H9 (cell line): ENCODE measurements around the gene TUFT1. TPM values are rescaled to one million over a fixed set of nuclear protein-coding genes. Genes with fewer than 3 reads are reported as not detected.

ENCODE experiments used
- DNase-seq: peaks from one replicate; pipeline ENCODE4 v3.0.0-alpha.2; 2017
- H2AFZ ChIP-seq: one replicate; pipeline ENCODE4 v1.6.1; 2013; ENCODE audit warnings: mild to moderate bottlenecking, low read length, control low read depth, moderate library complexity
- H2AK5ac ChIP-seq: 2 replicates; pipeline ENCODE4 v1.6.1; 2013; ENCODE audit warnings: low read length, control low read depth, mixed read lengths; ENCODE audit not compliant: insufficient read length
- H2BK120ac ChIP-seq: one replicate; pipeline ENCODE4 v1.6.1; 2013; ENCODE audit warnings: low read depth, mild to moderate bottlenecking, low read length, control low read depth, inconsistent platforms; ENCODE audit not compliant: poor library complexity, severe bottlenecking
- H2BK12ac ChIP-seq: 2 replicates; pipeline ENCODE4 v1.6.1; 2013; ENCODE audit warnings: low read length, control low read depth, mixed read lengths, low read depth; ENCODE audit not compliant: insufficient read length
- H2BK15ac ChIP-seq: 2 replicates; pipeline ENCODE4 v1.6.1; 2013; ENCODE audit warnings: low read depth, low read length, control low read depth
- H2BK20ac ChIP-seq: one replicate; pipeline ENCODE4 v1.6.1; 2013; ENCODE audit warnings: low read depth, mild to moderate bottlenecking, low read length, control low read depth, inconsistent platforms; ENCODE audit not compliant: poor library complexity, severe bottlenecking
- H2BK5ac ChIP-seq: 2 replicates; pipeline ENCODE4 v1.6.1; 2013; ENCODE audit warnings: low read length, control low read depth, mixed read lengths; ENCODE audit not compliant: insufficient read length
- H3K14ac ChIP-seq: 2 replicates; pipeline ENCODE4 v1.6.1; 2013; ENCODE audit warnings: low read length, control low read depth; ENCODE audit not compliant: insufficient read depth
- H3K18ac ChIP-seq: 2 replicates; pipeline ENCODE4 v1.6.1; 2013; ENCODE audit warnings: low read depth, mild to moderate bottlenecking, mixed read lengths, low read length, control low read depth; ENCODE audit not compliant: insufficient read length
- H3K23ac ChIP-seq: 2 replicates; pipeline ENCODE4 v1.6.1; 2013; ENCODE audit warnings: low read length, control low read depth, mixed read lengths, low read depth; ENCODE audit not compliant: insufficient read length
- H3K23me2 ChIP-seq: 2 replicates; pipeline ENCODE4 v1.6.1; 2013; ENCODE audit warnings: low read depth, mild to moderate bottlenecking, mixed read lengths, low read length, control low read depth; ENCODE audit not compliant: insufficient read length, poor library complexity, severe bottlenecking
- H3K27ac ChIP-seq: 2 replicates; pipeline ENCODE4 v1.5.1; 2013; ENCODE audit warnings: low read length, control low read depth, mixed read lengths, low read depth; ENCODE audit not compliant: insufficient read length
- H3K27me3 ChIP-seq: 2 replicates; pipeline ENCODE4 v1.6.1; 2013; ENCODE audit warnings: low read length, control low read depth, inconsistent platforms; ENCODE audit not compliant: insufficient read depth
- H3K4ac ChIP-seq: 2 replicates; pipeline ENCODE4 v1.6.1; 2013; ENCODE audit warnings: low read depth, mild to moderate bottlenecking, control low read depth, inconsistent platforms, low read length, moderate library complexity
- H3K4me1 ChIP-seq: 2 replicates; pipeline ENCODE4 v1.6.1; 2013; ENCODE audit warnings: low read length, control low read depth, inconsistent platforms; ENCODE audit not compliant: insufficient read depth
- H3K4me2 ChIP-seq: 2 replicates; pipeline ENCODE4 v1.6.1; 2013; ENCODE audit warnings: low read length, control low read depth, mixed read lengths; ENCODE audit not compliant: insufficient read length, insufficient read depth
- H3K56ac ChIP-seq: 2 replicates; pipeline ENCODE4 v1.6.1; 2013; ENCODE audit warnings: low read depth, mild to moderate bottlenecking, mixed read lengths, low read length, control low read depth; ENCODE audit not compliant: insufficient read length
- H3K79me1 ChIP-seq: 2 replicates; pipeline ENCODE4 v1.6.1; 2013; ENCODE audit warnings: low read depth, mild to moderate bottlenecking, moderate library complexity, low read length, control low read depth, inconsistent platforms; ENCODE audit not compliant: insufficient read depth, poor library complexity, severe bottlenecking
- H3K79me2 ChIP-seq: 2 replicates; pipeline ENCODE4 v1.6.1; 2013; ENCODE audit warnings: low read length, control low read depth, inconsistent platforms; ENCODE audit not compliant: insufficient read depth
- H3K9ac ChIP-seq: 2 replicates; pipeline ENCODE4 v1.6.1; 2013; ENCODE audit warnings: low read length, control low read depth, mixed read lengths; ENCODE audit not compliant: insufficient read length; ENCODE audit errors: extremely low read depth
- H3K9me3 ChIP-seq: one replicate; pipeline ENCODE4 v1.6.1; 2013; ENCODE audit warnings: low read depth, low read length, inconsistent platforms; ENCODE audit not compliant: control insufficient read depth
- H3T11ph ChIP-seq: one replicate; pipeline ENCODE4 v1.6.1; 2013; ENCODE audit warnings: mild to moderate bottlenecking, low read length, control low read depth, inconsistent platforms
- H4K20me1 ChIP-seq: one replicate; pipeline ENCODE4 v1.6.1; 2013; ENCODE audit not compliant: control insufficient read depth, insufficient read length, insufficient read depth
- H4K5ac ChIP-seq: 2 replicates; pipeline ENCODE4 v1.6.1; 2013; ENCODE audit warnings: low read depth, mild to moderate bottlenecking, mixed read lengths, low read length, control low read depth; ENCODE audit not compliant: insufficient read length
- H4K8ac ChIP-seq: replicated peaks from 2 replicates; pipeline ENCODE4 v1.6.1; 2013; ENCODE audit warnings: low read length, control low read depth, mixed read lengths, low read depth; ENCODE audit not compliant: insufficient read length
- H4K91ac ChIP-seq: 2 replicates; pipeline ENCODE4 v1.6.1; 2013; ENCODE audit warnings: low read depth, mild to moderate bottlenecking, moderate library complexity, mixed read lengths, low read length, control low read depth; ENCODE audit not compliant: insufficient read length
- H3K27ac Mint-ChIP-seq, 3 experiments: 2 replicates in 2 of 3; 3 replicates in 1 of 3; pipeline ENCODE4 v1.8.0; 2020 to 2021; ENCODE audit warnings: mixed read lengths in 3 of 3, mild to moderate bottlenecking in 1 of 3, moderate library complexity in 1 of 3
- H3K27me3 Mint-ChIP-seq: 2 replicates; pipeline ENCODE4 v1.8.0; 2021; ENCODE audit warnings: low read depth, mild to moderate bottlenecking, moderate library complexity, mixed read lengths
- H3K36me3 Mint-ChIP-seq, 3 experiments: 2 replicates in 2 of 3; 3 replicates in 1 of 3; pipeline ENCODE4 v1.8.0; 2020 to 2021; ENCODE audit warnings: low read depth in 3 of 3, mixed read lengths in 3 of 3; ENCODE audit not compliant: insufficient read depth in 1 of 3
- H3K4me1 Mint-ChIP-seq, 2 experiments: 2 replicates each; pipeline ENCODE4 v1.8.0; 2020; ENCODE audit warnings: mixed read lengths in 2 of 2
- H3K4me3 Mint-ChIP-seq, 2 experiments: 2 replicates in 1 of 2; 3 replicates in 1 of 2; pipeline ENCODE4 v1.8.0; 2020 to 2021; ENCODE audit warnings: mild to moderate bottlenecking in 2 of 2, mixed read lengths in 2 of 2, moderate library complexity in 1 of 2
- H3K9me3 Mint-ChIP-seq, 2 experiments: 2 replicates in 1 of 2; 3 replicates in 1 of 2; pipeline ENCODE4 v1.8.0; 2020; ENCODE audit warnings: mild to moderate bottlenecking in 2 of 2, mixed read lengths in 2 of 2, moderate library complexity in 1 of 2
- CTCF ChIP-seq: fragments of 200-600 bp; sonication (generic); conservative IDR thresholded peaks from 3 replicates; pipeline ENCODE4 v1.8.0; 2021; ENCODE audit warnings: antibody characterized with exemption, mild to moderate bottlenecking
- WGBS: extraction: QIAGEN DNeasy Blood & Tissue Kit; methylation state at CpG from one replicate; pipeline ENCODE4 v1.1.7; 2013; ENCODE audit warnings: missing lambda C conversion rate, low lambda C conversion rate, mixed read lengths; ENCODE audit not compliant: insufficient read length; ENCODE audit errors: extremely low coverage; 5-methylcytosine and 5-hydroxymethylcytosine counted together
- total RNA-seq: library from RNA; stranded (reverse); gene quantifications from 2 replicates; pipeline ENCODE4 v1.2.1, GENCODE V29; 2021

TUFT1 gene
- total RNA-seq, 1 experiment from 2014 or later, result 6.2 TPM

GRCh38 chr1:151540982-151541377 is 871 bp downstream of the TUFT1 start:
- peaks cover 8 to 30% (median 27%) of the 10 kb centered on the region in 3 experiments; a peak in 6 of 7 replicates for H3K36me3 Mint-ChIP-seq
- H3K4me3 Mint-ChIP-seq, result peak overlapping the region; percentile 94 to 99
- Histone ChIP-seq H3K79me1 (peaks cover 5% of the 10 kb centered on the region), H3T11ph (no peak overlapping the region), H2BK15ac (no peak overlapping the region), H2BK12ac (no peak overlapping the region), H2BK20ac (no peak overlapping the region), H3K9ac (peak overlapping the region; percentile 81), H3K14ac (peak overlapping the region; percentile 69; the same call in 1 of the 2 replicates), H3K18ac (no peak overlapping the region), H3K23ac (no peak overlapping the region), H2AFZ (no peak overlapping the region), H3K27ac (no peak overlapping the region), H3K9me3 (no peaks in the 10 kb centered on the region), H4K8ac (no peak overlapping the region), H2BK120ac (no peak overlapping the region), H3K79me2 (peaks cover 4% of the 10 kb centered on the region; the same call in 1 of the 2 replicates), H2BK5ac (no peak overlapping the region), H3K27me3 (no peaks in the 10 kb centered on the region; the same call in 1 of the 2 replicates), H3K4me1 (no peaks in the 10 kb centered on the region), H3K56ac (no peak overlapping the region), H4K91ac (no peak overlapping the region), H3K4me2 (peak overlapping the region; percentile 59), H3K23me2 (peaks cover 12% of the 10 kb centered on the region), H2AK5ac (no peak overlapping the region), H4K20me1 (no peaks in the 10 kb centered on the region), H4K5ac (no peak overlapping the region), H3K4ac (no peak overlapping the region)
- peak overlapping the region in 2 of 3 experiments; percentile 62 to 96; a peak in 3 of 7 replicates for H3K27ac Mint-ChIP-seq
- no peak for TF ChIP-seq CTCF
- peak; percentile 55 for DNase-seq
- peaks cover 6% of the 10 kb centered on the region; the same call in 1 of the 2 replicates for H3K27me3 Mint-ChIP-seq
- H3K9me3 Mint-ChIP-seq, result no peaks in the 10 kb centered on the region
- H3K4me1 Mint-ChIP-seq, result peaks cover 15 to 18% of the 10 kb centered on the region in 2 experiments
- WGBS, result no CpG with 5 or more reads among the region's 13 CpGs
